Hematopoietic multipotent progenitor cell treated with erythropoietin and hydrocortisone succinate and interleukin-3 and kit ligand, for 17 days (in vitro differentiated cells): Measurements from ENCODE around the gene DMD.
"Not testable (repeated sequence)": the region's sequence is repeated elsewhere in the genome, so short reads cannot be mapped to it uniquely, and the experiment has no call there.

Experiments
- DNase-seq: peaks from one replicate; pipeline ENCODE4 v3.0.0-alpha.2; 2015; ENCODE audit warnings: low spot score

The DMD gene

DNA sequence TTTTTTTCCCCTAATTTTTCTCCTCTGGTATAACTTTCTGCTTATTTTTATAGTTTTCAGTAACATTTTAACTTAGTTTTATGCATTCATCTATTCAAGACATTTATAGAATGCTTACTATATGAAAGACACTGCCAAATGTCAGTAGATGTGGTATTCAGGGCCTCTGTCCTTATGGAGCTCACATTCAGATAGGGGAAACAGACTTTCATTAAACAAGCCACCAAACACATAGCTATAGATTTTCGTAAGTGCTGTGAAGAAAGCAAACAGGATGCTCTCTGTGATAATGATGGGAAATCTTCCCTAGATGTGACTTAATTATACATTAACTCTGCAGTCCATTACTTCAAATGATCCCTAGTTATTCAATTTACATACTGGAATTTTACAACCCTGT, 1777.5 kb downstream of the DMD start:
- DNase-seq = no peak

DNA sequence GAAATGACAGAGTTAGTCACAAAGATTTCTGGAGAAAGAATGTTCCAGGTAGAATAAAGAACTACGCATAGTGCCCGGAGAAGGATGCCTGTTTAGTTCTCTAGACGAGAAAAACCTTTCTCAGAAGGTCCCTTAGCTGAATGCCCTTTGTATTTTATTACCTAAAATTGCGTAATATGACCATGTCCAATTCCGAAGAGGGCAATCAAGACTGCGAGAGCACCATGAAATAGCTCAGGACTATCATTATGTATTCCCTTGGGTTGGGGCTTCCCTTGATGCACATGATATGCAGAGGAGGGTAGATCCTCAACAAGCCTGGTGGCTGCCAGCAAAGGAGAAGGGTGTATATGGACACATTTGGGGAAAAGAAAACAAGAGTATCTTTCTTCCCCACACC, 1781.4 kb downstream of the DMD start:
- no peak for DNase-seq

DNA sequence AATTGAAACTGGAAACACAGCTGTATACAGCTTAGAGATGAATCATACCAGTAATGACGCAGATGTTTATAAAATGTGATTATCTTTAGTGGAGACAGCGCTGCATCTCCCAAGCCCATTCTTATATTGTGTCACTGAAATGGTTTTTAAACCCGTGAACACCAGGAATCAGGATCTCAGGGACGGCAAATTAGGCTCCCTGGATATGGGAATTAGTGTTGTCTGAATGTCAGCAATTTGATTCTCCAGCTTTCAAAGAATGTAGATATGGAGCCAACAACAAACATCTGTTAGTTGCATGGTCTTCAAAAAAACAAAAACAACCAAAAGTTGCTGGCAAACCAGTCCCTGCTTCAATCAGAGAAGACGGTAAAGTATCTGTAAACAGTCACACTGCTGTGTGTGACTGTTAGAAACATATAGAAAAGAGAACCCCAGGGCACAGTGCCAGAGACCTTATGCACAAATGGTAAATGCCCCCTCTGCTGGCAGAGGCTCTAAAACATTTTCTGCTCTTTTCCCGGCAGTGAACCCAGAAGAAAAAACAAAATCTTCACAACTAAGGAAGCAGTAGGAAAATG, 1787.7 kb downstream of the DMD start:
- DNase-seq = no peak

DNA sequence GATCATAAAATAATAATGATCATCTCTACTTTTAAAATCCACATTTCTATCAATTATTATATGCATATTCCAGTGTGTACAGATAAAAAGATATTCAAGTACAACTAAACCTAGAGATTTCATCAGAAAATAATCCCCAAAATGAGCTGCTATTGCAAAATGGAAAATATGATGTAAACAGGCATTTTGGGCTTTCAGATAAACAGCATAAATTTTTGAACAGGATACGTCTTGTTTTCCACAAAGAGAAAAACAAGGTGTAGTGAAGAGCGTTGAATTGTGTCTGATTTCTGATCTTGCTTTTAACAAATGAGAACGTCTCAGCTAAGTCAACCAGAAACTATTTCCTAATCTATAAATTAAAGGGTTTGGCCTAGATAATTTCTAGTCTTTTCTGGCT, 1789.9 kb downstream of the DMD start:
- no peak for DNase-seq

DNA sequence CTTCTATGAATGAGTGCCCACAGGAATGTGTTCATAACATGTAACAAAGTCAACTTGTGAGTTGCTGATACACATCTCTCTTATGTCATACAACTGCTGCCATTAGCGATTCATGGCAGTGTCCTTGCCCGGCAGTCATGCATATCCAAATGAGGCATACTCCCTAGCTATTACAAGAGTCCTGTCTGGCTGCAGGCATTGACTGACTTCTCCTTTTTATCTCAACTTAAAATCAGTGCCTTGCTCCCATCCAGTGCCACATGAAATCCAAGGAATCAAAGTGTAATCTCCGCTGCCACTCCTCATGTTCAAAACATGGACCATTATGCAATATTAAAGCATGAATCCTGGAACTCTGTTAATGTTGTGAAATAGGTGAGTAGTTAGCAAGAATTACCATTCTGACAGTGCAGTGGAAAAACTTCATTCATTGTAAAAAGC, 1790.6 kb downstream of the DMD start:
- DNase-seq = no peak

DNA sequence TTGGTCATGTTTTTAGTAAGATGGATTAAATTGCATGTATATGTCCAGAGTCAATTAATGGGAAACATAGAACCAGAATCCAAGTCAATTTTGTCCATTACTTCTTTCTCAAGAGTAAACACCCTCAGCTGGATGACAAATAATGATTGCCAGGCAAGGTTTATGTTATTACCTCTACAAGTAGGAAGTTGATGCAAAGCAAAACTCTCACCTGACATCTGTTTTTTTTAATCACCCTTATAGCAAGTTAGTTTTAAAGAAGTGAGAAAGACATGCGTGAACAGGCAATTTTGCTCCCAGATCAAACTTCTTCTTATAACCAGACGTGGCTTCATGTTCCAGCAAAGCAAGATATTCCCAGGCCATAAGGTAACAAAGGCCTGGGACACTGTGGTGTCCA, 1791.0 kb downstream of the DMD start:
- DNase-seq = no peak

DNA sequence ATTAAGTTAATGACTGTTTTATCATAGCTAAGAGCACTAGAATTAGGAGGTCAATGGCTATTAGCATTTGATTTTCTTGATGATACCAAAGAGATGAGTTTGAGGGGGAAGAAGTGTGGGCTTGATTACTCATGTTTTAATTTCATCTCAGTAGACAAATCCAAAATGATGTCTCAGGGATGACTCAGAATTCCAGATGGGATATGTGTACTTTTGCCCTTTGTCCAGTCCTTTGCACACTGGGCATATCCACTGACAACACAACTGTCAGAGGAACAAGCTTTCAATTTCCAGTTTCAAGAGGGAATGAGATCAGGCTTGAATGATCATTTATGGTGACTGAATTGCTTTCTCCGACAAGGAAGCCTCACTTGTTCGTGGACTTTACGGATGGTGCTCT, 1814.2 kb downstream of the DMD start:
- DNase-seq = no peak

DNA sequence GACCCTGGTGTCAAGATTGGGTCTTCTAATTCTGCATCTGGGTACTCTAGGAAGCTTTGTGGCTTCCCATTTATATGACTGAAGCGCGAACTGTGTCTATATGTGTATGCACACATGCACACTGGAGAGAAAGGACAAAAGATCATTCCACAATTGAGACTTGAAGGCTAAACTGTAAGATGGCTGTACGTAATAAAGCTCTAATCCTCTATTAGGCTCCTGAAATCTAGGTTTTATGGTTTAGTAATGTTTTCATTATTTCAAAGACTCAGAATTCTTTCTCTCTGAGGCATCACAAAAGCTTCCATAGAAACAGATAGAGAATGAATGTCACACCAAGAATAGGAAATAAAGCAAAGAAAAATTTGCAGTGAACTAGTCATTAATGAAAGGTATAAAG, 1818.8 kb downstream of the DMD start:
- DNase-seq = no peak

DNA sequence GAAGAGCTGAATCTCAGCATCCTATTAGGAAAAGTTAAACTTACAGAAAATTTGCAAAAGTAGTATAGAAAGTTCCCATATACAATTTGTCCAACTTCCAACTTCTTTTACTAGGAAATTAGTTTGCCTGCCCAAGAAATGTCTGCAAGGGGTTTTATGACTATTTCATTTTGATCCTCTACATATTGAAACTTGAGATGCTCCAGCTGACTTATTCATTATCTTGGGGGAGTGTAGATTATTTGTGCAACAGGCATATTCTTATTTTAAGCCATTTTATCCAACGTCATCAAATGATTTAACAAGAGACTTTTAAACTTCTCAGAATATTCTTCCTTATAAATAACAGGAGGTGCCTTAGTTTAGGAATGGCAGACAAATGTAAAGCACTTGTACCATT, 1822.4 kb downstream of the DMD start:
- DNase-seq = no peak

DNA sequence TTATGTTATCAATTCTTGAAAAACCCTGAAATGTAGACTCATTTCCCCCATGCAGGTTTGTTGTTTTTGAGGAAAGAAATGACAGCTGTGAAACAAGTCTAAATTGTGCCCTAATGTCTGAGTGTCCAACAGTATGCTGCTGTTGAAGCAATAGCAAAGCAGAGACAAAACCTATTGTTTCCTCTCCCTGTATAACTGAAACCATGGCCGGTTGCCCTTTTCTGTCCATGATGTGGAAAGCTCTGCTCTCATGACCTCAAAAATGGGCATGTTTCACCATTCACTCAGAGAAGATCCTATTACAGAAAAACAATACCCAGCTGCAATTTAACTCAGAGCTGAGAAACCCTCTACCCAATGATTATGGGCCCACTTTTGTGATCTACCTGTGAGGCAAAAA, 1826.9 kb downstream of the DMD start:
- no peak for DNase-seq

DNA sequence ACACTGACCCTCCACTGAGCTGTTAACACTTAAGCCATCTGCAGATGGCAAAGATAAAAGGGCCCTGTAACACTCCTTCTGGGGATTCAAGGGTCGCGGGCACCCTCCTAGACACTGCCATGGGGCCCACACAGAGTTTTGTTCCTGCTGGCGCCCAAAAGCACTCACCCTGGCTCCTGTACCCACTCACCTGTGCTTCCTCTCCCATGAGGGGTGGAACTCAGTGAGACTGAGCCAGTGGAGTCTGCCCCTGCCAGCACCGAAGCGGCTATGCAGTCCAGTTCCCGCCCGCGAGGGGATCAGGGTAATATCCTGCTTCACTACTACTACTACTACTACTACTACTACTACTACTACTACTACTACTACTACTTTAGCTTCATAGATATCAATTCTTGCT, 1827.4 kb downstream of the DMD start:
- DNase-seq = no peak

DNA sequence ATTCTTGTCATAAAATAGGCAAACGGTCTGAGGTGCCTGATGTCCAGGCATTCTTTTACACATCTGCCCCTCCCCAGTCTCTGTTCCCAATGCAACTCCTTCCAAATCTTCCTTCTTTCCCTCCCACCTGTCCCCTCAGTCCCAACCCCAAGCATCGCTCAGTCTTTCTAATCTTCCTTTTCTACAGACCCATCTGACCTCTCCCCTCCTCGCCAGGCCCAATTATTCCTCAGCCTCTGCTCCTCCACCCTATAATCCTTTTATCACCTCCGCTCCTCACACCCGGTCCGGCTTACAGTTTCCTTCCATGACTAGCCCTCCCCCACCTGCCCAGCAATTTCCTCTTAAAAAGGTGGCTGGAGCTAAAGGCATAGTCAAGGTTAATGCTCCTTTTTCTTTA, 1832.4 kb downstream of the DMD start:
- DNase-seq = not testable (repeated sequence)

DNA sequence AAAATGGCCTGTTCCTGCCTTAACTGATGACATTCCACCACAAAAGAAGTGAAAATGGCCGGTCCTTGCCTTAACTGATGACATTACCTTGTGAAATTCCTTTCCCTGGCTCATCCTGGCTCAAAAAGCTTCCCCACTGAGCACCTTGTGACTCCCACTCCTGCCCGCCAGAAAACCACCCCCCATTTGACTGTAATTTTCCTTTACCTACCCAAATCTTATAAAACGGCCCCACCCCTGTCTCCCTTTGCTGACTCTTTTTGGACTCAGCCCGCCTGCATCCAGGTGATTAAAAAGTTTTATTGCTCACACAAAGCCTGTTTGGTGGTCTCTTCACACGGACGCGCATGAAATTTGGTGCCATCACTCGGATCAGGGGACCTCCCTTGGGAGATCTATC, 1833.5 kb downstream of the DMD start:
- DNase-seq = not testable (repeated sequence)

DNA sequence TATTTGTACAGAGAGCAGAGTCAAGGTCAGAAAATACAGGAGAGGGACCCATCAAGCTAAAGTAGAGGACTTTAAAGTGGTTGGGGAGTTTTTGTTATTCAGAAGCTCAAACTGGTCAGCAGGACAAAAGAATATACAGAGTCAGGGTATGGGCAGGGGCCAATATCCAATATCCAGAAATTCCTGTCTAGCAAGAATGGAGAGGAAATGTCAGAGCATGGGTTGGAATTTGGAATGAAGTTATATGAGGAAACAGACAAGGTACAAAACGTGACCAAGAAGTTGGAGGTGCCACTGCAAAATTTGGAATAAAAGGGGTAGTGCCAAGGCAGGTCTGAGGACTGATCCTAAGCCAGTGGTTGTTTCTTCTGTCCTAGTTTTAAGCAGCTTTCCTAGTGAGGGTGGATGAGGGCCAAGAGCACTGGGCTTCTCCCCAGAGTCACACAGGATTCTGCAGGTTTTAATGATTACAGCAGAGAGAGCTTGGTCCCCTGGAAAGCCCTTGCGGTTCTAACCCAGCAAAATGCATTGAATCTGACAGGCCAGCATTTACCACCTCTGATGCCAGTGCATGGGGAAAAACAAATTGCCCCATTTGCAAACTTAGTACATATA, 1834.8 kb downstream of the DMD start:
- no peak for DNase-seq

DNA sequence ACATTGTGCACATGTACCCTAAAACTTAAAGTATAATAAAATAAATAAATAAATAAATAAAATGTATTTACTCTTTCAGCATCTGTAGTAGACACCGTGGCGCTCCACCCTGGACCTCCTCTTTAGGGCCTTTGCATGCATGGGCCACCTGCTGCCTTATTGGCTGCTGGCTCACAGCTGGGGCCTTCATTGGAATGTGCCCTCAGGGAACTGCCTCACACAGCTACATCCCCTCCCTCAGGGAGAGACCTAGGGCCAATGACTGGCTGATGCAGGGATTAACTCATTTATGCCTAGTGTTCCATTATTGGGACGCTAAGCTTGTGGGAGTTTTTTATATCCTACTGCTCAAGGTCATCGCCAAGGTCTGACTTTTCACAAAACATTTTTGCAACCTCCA, 1836.6 kb downstream of the DMD start:
- DNase-seq = no peak

DNA sequence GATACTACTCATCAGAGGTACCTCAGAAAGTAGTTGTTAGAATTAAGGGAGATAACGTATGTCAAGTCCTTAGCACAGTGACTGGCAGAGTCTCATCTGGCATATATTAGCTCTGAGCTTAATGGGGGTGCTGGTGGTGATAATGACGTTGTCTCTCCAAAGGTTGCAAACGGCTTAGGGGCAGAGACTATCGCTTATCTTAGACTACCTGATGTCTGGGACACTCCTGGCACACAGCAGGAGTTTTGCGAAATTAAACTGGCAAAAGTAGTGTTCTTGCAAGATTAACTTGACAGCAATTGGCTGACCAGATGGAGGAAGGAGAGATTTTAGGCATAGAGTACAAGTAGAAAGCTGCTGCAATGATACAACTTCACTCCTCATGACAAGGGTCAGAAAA, 1839.4 kb downstream of the DMD start:
- DNase-seq = no peak

DNA sequence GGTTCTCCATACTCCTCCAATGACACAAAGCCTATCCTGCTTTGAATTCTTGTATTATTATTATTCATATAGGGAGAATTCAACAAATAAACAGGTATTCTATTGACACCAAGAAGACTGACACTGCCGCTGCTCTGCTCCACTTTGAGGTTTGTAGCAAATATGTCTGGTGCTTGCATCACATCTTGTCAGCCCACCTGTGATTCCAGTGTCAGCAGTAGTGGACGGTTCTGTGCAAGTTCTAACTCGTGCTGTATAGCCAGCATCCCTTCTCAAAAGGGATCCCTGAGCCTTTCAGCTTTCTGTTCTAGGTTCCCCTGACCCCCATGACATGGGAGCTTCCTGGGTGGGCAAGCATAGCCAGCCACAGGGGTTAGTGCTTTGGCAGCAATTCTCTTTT, 1843.5 kb downstream of the DMD start:
- DNase-seq = no peak

DNA sequence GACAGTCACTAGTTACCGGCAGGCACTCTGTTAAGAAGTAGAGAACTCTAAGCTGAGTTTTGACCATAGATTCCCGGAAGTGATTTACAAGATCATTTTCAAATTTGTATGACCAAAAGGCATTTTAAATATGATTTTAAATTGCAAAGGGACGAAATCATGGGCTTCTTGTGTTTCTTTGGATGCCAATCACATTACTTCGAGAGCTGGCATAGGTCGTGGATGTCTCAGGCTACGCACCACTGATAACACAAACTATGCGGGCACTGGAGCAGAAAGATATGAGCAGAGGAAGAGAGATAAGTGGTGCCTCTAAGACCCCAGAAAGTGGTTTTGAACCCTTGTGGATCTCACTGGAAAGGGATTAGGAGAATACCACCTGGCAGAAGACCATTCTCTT, 1845.3 kb downstream of the DMD start:
- DNase-seq = no peak

DNA sequence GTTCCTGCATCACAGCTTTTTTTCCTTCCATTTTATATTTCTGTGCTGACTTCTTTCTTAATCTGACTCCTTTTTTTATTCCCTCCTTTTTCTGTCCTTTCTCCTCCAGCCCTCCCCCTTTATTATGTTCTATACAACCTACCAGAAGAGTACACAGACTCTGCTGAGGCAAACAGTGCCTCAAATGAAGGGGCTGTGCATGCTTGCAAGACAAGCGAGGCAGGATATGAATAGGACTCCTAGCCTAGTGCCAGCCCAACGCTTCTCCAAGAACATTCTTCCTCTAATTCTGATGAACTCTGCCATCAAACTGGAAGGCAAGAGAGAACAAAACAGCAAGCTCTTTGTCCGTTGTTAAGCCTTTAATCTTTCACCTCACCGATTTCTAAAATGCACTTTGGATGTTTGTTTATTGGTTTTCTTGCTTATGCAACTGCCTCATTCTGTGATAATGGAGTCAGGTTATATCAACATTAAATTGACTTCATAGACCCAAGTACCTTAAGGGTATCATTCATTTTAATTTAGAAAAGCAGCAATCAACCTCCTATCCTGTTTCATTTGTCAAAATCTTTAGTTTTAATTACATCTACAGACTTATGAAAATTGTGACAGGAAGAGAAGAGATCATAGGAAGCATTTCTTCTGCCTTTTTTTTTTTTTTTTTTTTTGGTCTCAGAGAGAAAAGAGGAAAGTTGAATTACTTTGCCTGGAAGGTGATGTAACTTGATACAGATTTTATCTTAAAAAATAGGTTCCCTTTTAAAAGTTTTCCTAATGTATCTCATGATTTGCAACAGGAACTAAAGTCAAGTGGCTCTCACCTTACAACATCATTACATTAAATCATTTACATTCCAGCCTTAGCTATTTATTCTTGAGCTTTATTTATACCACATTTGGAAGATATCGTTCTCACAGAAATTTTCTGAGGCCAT, 1854.8 kb downstream of the DMD start:
- no peak for DNase-seq

DNA sequence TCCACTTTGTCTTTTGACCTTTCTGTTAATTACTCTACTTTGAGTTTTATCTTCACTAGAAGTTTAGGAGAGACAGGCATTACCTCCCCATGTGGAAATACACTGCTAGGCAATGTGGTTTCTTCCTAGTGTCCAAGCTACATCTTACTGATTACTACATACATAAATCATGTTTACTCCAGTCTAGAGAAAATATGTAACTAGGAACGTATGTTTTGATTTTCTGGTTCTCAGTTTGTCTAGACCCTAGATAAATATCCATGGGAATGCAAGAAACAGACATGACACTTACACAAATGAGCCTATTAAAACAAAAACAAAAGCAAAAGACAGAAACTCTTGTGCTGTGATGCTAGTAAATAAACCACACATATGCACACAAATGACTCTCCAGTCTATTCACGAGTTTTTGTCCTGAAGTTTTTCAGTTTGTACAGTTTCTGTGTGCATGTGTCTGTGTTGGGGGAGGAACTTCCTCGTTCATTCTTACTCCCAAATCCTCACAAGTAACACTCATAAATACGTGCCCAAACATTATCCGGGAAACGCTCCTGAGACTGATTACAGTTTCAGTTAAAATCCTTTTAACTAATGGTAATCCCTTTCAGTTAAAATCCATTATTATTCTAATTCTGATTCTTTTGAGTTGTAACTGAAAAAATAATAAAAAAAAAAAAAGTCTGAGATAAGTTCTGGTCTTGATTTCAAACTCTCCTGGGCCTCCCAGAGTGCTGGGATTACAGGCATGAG, 1856.0 kb downstream of the DMD start:
- no peak for DNase-seq

DNA sequence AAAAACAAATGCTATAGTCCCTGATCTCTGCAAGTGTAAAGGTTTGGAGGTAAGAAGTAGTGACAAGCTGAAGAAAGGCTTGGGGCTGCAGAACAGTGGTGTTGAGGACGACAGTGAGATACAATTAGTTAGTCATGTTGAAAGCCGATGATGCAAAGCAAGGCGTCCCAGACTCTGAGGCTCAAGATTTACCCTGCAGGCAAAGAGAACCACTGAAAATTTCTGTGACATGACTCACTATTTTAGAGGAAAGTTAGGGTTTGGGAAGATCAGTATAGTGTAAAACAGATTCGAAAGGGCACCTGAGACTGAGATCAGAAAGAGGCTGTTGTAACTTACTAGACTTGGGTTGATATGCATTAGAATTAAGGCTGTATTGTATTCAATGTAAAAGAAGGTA, 1858.3 kb downstream of the DMD start:
- no peak for DNase-seq

DNA sequence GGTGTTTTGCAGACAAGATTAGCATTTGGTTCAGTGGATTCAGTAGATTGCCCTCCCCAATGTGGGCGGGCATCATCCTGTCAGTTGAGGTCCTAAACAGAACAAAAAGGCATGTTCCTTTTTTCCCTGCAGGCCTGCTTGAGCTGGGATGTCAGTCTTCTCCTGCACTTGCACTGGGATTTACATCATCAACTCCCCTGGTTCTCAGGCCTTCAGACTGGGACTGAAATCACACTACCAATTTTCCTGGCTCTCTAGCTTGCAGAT, 1860.6 kb downstream of the DMD start:
- DNase-seq = no peak

DNA sequence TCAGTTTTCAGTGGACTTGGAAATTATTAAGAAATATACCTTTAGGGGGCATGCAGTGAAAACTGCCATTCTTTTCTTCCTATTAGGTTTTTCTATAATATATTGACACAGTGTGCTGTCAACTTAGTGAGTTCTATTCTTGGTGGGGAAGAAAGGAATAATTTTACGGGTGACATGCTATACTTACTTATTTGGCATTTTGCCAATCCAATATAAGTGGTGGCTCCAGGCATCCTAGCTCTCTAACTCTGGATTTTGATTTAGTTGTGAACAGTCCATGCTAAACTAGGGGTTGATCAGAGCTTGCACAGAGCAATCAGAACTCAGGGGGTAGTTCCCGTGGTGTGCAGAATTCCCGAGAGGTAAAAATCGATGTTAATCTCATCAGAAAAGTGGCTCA, 1861.8 kb downstream of the DMD start:
- no peak for DNase-seq
